Fibroblast of lung (primary cell): Measurements from ENCODE around the gene ZNRF3. TPM values are rescaled to one million over a fixed set of nuclear protein-coding genes. Genes with fewer than 3 reads are reported as not detected.
"Not testable (repeated sequence)": the region's sequence is repeated elsewhere in the genome, so short reads cannot be mapped to it uniquely, and the experiment has no call there.

Experiments used
- DNase-seq, 2 donors: peaks; one replicate each; pipeline versions ENCODE4 v3.0.0 to v3.0.0-alpha.2; 2010; ENCODE audit warnings: low read depth in 2 of 2
- H2AFZ ChIP-seq: 2 replicates; pipeline ENCODE4 v1.5.1; 2012; ENCODE audit warnings: low read length, control low read depth, inconsistent platforms
- H3K27ac ChIP-seq: 2 replicates; pipeline ENCODE4 v1.5.1; 2011; ENCODE audit warnings: low read length, control low read depth; ENCODE audit not compliant: insufficient read depth
- H3K27me3 ChIP-seq: 2 replicates; pipeline ENCODE4 v1.5.1; 2011; ENCODE audit warnings: mild to moderate bottlenecking, low read length; ENCODE audit not compliant: control insufficient read depth, insufficient read depth
- H3K36me3 ChIP-seq: 2 replicates; pipeline ENCODE4 v1.5.1; 2011; ENCODE audit warnings: low read length; ENCODE audit not compliant: control insufficient read depth, insufficient read depth
- H3K4me1 ChIP-seq: 2 replicates; pipeline ENCODE4 v1.5.1; 2011; ENCODE audit warnings: low read length; ENCODE audit not compliant: control insufficient read depth, insufficient read depth; ENCODE audit errors: extremely low read depth
- H3K4me2 ChIP-seq: 2 replicates; pipeline ENCODE4 v1.5.1; 2011; ENCODE audit warnings: low read length, control low read depth; ENCODE audit not compliant: insufficient read depth; ENCODE audit errors: extremely low read depth
- H3K4me3 ChIP-seq, 4 experiments: fragments of 200-600 bp in 1 of 4; sonication (generic) in 1 of 4; replicated peaks in 1 of 4; 2 replicates each; pipeline ENCODE4 v1.5.1; 2011 to 2016; ENCODE audit warnings: low read length in 4 of 4, low read depth in 3 of 4, mild to moderate bottlenecking in 3 of 4, control low read depth in 2 of 4, inconsistent platforms in 1 of 4, mixed read lengths in 1 of 4; ENCODE audit not compliant: insufficient read depth in 1 of 4; ENCODE audit errors: control extremely low read depth in 1 of 4
- H3K79me2 ChIP-seq: 2 replicates; pipeline ENCODE4 v1.5.1; 2012; ENCODE audit warnings: mild to moderate bottlenecking, low read length, inconsistent platforms; ENCODE audit not compliant: control insufficient read depth, insufficient read depth
- H3K9ac ChIP-seq: 2 replicates; pipeline ENCODE4 v1.5.1; 2011; ENCODE audit warnings: mild to moderate bottlenecking, low read length, control low read depth; ENCODE audit not compliant: insufficient read depth
- H3K9me3 ChIP-seq: 2 replicates; pipeline ENCODE4 v1.5.1; 2012; ENCODE audit warnings: low read depth, low read length; ENCODE audit not compliant: control insufficient read depth, insufficient read depth
- H4K20me1 ChIP-seq: 2 replicates; pipeline ENCODE4 v1.5.1; 2011; ENCODE audit warnings: low read length; ENCODE audit not compliant: control insufficient read depth, insufficient read depth; ENCODE audit errors: extremely low read depth
- EZH2 ChIP-seq: IDR thresholded peaks from 2 replicates; pipeline ENCODE4 v1.5.1; 2012; ENCODE audit warnings: low read length, control low read depth, mild to moderate bottlenecking; ENCODE audit errors: missing control alignments
- polyA plus RNA-seq, 2 donors: library from polyadenylated mRNA; depleted of rRNA in 1 of 2; stranded (reverse) in 1 of 2; unstranded in 1 of 2; fragments of >200 nt; gene quantifications; 2 replicates each; pipeline ENCODE4 v1.2.1, GENCODE V29; 2011 to 2012; ENCODE audit warnings: missing spikeins in 1 of 2
- total RNA-seq: library from RNA; depleted of rRNA; stranded (reverse); fragments of >200 nt; gene quantifications from 2 replicates; pipeline ENCODE4 v1.2.1, GENCODE V29; 2014
- TF ChIP-seq, protein P1 (sequence below), 2 donors: IDR thresholded peaks in 1 of 2; conservative IDR thresholded peaks in 1 of 2; 1 replicate in 1 of 2; 2 replicates in 1 of 2; pipeline ENCODE4 v1.5.1; 2011 to 2012; ENCODE audit warnings: low read length in 2 of 2, control low read depth in 1 of 2, inconsistent platforms in 1 of 2, low read depth in 1 of 2, mild to moderate bottlenecking in 1 of 2

Gene ZNRF3
- total and polyA plus RNA-seq, 2 donors (not counting 1 experiment from before 2014, with no cell fraction given) = 1.1 to 2.6 TPM

GRCh38 chr22:28857288-28857687 lies 26.1 kb upstream of the ZNRF3 start:
- no peaks in the 10 kb centered on the region for H3K27me3 ChIP-seq
- no peaks in the 10 kb centered on the region for H3K79me2 ChIP-seq
- H3K9me3 ChIP-seq = no peaks in the 10 kb centered on the region
- no peaks in the 10 kb centered on the region for H3K4me1 ChIP-seq
- no peak for TF ChIP-seq EZH2
- TF ChIP-seq, protein P1, sequence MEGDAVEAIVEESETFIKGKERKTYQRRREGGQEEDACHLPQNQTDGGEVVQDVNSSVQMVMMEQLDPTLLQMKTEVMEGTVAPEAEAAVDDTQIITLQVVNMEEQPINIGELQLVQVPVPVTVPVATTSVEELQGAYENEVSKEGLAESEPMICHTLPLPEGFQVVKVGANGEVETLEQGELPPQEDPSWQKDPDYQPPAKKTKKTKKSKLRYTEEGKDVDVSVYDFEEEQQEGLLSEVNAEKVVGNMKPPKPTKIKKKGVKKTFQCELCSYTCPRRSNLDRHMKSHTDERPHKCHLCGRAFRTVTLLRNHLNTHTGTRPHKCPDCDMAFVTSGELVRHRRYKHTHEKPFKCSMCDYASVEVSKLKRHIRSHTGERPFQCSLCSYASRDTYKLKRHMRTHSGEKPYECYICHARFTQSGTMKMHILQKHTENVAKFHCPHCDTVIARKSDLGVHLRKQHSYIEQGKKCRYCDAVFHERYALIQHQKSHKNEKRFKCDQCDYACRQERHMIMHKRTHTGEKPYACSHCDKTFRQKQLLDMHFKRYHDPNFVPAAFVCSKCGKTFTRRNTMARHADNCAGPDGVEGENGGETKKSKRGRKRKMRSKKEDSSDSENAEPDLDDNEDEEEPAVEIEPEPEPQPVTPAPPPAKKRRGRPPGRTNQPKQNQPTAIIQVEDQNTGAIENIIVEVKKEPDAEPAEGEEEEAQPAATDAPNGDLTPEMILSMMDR (conservative IDR thresholded peaks at IDR 0.05 in 1 of 2, IDR thresholded peaks at IDR 0.05 in 1 of 2; ENCODE audit: low read depth in 1 of 2, low read length in 2 of 2) = no peak
- no peaks in the 10 kb centered on the region for H4K20me1 ChIP-seq
- H3K36me3 ChIP-seq = no peaks in the 10 kb centered on the region
- H3K9ac ChIP-seq = no peak overlapping the region
- H3K27ac ChIP-seq = no peak overlapping the region
- H2AFZ ChIP-seq = no peak overlapping the region
- H3K4me2 ChIP-seq = no peak overlapping the region
- no peak for DNase-seq
- H3K4me3 ChIP-seq = no peak overlapping the region

- TF ChIP-seq, protein P1 (conservative IDR thresholded peaks at IDR 0.05 in 1 of 2, IDR thresholded peaks at IDR 0.05 in 1 of 2; ENCODE audit: low read depth in 1 of 2, low read length in 2 of 2) = no peak
- TF ChIP-seq EZH2 = no peak
- Histone ChIP-seq H3K4me2 (no peak overlapping the region), H3K4me3 (no peak overlapping the region), H3K9ac (no peak overlapping the region), H3K9me3 (no peaks in the 10 kb centered on the region), H2AFZ (no peak overlapping the region), H3K27ac (no peak overlapping the region), H4K20me1 (no peaks in the 10 kb centered on the region), H3K79me2 (no peaks in the 10 kb centered on the region), H3K36me3 (no peaks in the 10 kb centered on the region), H3K4me1 (no peaks in the 10 kb centered on the region), H3K27me3 (no peaks in the 10 kb centered on the region)
- no peak for DNase-seq
These were observed 18.3 kb upstream of the ZNRF3 start for GRCh38 chr22:28864878-28865596.

DNA sequence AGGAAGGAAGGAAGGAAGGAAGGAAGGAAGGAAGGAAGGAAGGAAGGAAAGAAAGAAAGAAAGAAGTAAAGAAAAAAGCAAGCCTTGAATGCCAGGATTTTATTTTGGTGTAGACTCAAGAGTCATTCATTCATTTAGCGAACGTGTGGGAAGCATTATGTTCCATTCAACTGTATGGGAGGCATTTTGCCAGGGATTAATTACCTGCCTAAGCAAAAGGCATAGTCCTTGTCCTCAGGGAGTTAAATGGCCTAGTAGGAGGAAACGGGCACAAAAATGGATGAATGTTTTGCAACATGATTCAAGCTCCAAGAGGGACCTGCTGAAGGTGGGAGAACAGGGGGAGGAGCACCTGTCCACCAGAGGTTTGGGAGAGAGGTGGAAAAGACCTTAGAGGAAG lies 16.2 kb upstream of the ZNRF3 start:
- Histone ChIP-seq H3K79me2 (no peaks in the 10 kb centered on the region), H3K36me3 (no peaks in the 10 kb centered on the region), H3K27ac (no peak overlapping the region), H3K9me3 (no peaks in the 10 kb centered on the region), H2AFZ (no peak overlapping the region), H3K4me3 (no peak overlapping the region), H3K4me2 (no peak overlapping the region), H3K27me3 (no peaks in the 10 kb centered on the region), H3K9ac (no peak overlapping the region), H4K20me1 (no peaks in the 10 kb centered on the region), H3K4me1 (no peaks in the 10 kb centered on the region)
- no peak for DNase-seq
- no peak for TF ChIP-seq EZH2
- TF ChIP-seq, protein P1 (conservative IDR thresholded peaks at IDR 0.05 in 1 of 2, IDR thresholded peaks at IDR 0.05 in 1 of 2; ENCODE audit: low read depth in 1 of 2, low read length in 2 of 2) = no peak

DNA sequence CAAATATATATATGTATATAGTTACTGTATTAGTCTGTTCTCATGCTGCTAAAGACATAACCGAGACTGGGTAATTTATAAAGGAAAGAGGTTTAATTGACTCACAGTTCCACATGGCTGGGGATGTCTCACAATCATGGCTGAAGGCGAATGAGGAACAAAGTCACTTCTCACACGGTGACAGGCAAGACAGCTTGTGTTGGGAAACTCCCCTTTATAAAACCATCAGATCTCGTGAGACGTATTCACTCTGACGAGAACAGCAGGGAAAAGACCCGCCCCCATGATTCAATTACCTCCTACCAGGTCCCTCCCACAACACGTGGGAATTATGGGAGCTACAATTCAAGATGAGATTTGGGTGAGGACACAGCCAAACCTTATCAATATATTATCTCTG lies 15.0 kb upstream of the ZNRF3 start:
- not testable (repeated sequence) for H3K9me3 ChIP-seq, H3K36me3 ChIP-seq, H3K27ac ChIP-seq, H3K4me2 ChIP-seq, H3K79me2 ChIP-seq, H2AFZ ChIP-seq, H3K27me3 ChIP-seq, DNase-seq, H3K9ac ChIP-seq, H3K4me1 ChIP-seq, H3K4me3 ChIP-seq, H4K20me1 ChIP-seq
